ENCODE measurements around the gene GALNS.

DNA sequence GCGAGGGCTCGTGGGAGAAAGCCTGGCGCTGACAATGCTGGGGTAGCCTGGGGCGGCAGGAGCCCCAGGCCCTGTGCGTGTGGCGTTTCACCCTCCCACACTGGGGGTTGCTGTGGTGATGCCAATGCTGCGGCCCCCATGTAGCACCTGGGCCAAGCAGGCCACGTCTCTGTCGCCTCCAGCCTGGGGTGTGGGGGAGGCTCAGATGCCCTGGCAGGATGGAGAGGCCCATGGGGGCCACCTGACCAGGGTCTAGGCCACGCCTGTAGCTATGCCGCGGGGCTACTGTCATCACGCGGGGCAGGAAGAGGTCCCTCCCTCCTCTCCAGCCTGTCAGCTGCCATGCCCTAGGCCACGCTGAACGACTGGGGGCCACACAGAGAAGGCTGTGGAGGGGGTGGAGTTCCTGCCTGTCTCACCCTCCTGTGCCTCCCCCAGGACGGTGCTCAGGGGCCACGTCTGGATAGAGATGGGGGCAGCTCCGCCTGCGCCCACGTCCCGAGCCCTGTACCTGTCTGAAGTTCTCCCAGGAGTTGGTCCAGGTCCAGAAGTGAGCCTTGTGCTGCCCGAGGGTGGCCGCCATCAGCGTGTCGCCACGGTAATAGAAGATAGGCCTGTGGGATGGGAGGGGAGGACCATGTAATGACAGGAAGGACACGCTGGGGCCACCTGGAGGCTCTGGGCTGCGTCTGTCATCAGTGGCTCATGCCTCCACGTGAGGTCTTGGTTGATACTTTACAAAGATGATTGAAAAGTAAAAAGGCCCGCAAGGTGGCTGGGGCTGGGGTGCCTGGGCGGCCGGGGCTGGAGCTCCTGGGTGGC, 32.3 kb downstream of the GALNS start:
- no peak for TF ChIP-seq POLR2A (IDR thresholded peaks at IDR 0.05)
- TF ChIP-seq, protein P1, sequence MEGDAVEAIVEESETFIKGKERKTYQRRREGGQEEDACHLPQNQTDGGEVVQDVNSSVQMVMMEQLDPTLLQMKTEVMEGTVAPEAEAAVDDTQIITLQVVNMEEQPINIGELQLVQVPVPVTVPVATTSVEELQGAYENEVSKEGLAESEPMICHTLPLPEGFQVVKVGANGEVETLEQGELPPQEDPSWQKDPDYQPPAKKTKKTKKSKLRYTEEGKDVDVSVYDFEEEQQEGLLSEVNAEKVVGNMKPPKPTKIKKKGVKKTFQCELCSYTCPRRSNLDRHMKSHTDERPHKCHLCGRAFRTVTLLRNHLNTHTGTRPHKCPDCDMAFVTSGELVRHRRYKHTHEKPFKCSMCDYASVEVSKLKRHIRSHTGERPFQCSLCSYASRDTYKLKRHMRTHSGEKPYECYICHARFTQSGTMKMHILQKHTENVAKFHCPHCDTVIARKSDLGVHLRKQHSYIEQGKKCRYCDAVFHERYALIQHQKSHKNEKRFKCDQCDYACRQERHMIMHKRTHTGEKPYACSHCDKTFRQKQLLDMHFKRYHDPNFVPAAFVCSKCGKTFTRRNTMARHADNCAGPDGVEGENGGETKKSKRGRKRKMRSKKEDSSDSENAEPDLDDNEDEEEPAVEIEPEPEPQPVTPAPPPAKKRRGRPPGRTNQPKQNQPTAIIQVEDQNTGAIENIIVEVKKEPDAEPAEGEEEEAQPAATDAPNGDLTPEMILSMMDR (IDR thresholded peaks at IDR 0.05): no peak
